Measurements from ENCODE around the gene CREBBP. TPM values are rescaled to one million over a fixed set of nuclear protein-coding genes. Genes with fewer than 3 reads are reported as not detected.

Gene CREBBP
- total RNA-seq, 1 donor from 2014 or later, result 131 TPM

GRCh38 chr16:3800477-3801270 lies 79.8 kb downstream of the CREBBP start:
- no peak overlapping the region for H3K4me3 Mint-ChIP-seq
- POLR2A ChIA-PET, result no interaction called here
- TF ChIP-seq CTCF (IDR thresholded peaks at IDR 0.05), result no peak
- DNase-seq (no peak), ATAC-seq (ENCODE audit: low read depth) (no peak)
- no peaks in the 10 kb centered on the region for H3K9me3 Mint-ChIP-seq
- no peaks in the 10 kb centered on the region for H3K27me3 Mint-ChIP-seq
- H3K27ac Mint-ChIP-seq, result peak overlapping the region; percentile 35
- CTCF ChIA-PET, result no interaction called here
- peaks cover 19% of the 10 kb centered on the region for H3K36me3 Mint-ChIP-seq (ENCODE audit: low read depth)
- H3K4me1 Mint-ChIP-seq, result peaks cover 79% of the 10 kb centered on the region
- intact Hi-C loops (cut with micrococcal nuclease), result no loop called here

GRCh38 chr16:3800019-3800418 lies 80.5 kb downstream of the CREBBP start:
- ChIA-PET POLR2A (no interaction called here), CTCF (no interaction called here)
- ATAC-seq (ENCODE audit: low read depth), result no peak
- Mint-ChIP-seq H3K4me1 (peaks cover 77% of the 10 kb centered on the region), H3K27me3 (no peaks in the 10 kb centered on the region), H3K36me3 (ENCODE audit: low read depth) (peaks cover 12% of the 10 kb centered on the region), H3K27ac (peak overlapping the region; percentile 35), H3K9me3 (no peaks in the 10 kb centered on the region), H3K4me3 (no peak overlapping the region)
- TF ChIP-seq CTCF (IDR thresholded peaks at IDR 0.05), result no peak
- intact Hi-C loops (cut with micrococcal nuclease), result no loop called here
- DNase-seq, result no peak

GRCh38 chr16:3799354-3799753 lies 81.2 kb downstream of the CREBBP start:
- no peak for TF ChIP-seq CTCF (IDR thresholded peaks at IDR 0.05)
- Mint-ChIP-seq H3K36me3 (ENCODE audit: low read depth) (peaks cover 12% of the 10 kb centered on the region), H3K9me3 (no peaks in the 10 kb centered on the region), H3K4me3 (peak overlapping the region; percentile 29), H3K4me1 (peaks cover 73% of the 10 kb centered on the region), H3K27ac (peak overlapping the region; percentile 77), H3K27me3 (no peaks in the 10 kb centered on the region)
- DNase-seq (no peak), ATAC-seq (ENCODE audit: low read depth) (no peak)
- POLR2A ChIA-PET, result no interaction called here
- CTCF ChIA-PET, result no interaction called here
- intact Hi-C loops (cut with micrococcal nuclease), result loop anchor here (2.0 to 5.0 kb wide), 2 partner anchors 33 to 81 kb away; partner anchors contain the start of gene CREBBP

GRCh38 chr16:3798838-3799237 lies 81.7 kb downstream of the CREBBP start:
- intact Hi-C loops (cut with micrococcal nuclease), result loop anchor here (1.0 to 5.0 kb wide), 3 partner anchors 11 to 82 kb away; partner anchors contain the start of gene CREBBP
- no peak for DNase-seq
- peak overlapping the region; percentile 29 for H3K4me3 Mint-ChIP-seq
- POLR2A ChIA-PET, result no interaction called here
- peaks cover 11% of the 10 kb centered on the region for H3K36me3 Mint-ChIP-seq (ENCODE audit: low read depth)
- H3K4me1 Mint-ChIP-seq, result peaks cover 67% of the 10 kb centered on the region
- H3K9me3 Mint-ChIP-seq, result no peaks in the 10 kb centered on the region
- CTCF ChIA-PET, result no interaction called here
- ATAC-seq (ENCODE audit: low read depth), result peak; percentile 64
- peak overlapping the region; percentile 77 for H3K27ac Mint-ChIP-seq
- H3K27me3 Mint-ChIP-seq, result no peaks in the 10 kb centered on the region
- TF ChIP-seq CTCF (IDR thresholded peaks at IDR 0.05), result no peak

- POLR2A ChIA-PET, result interaction anchor here (0.6 kb wide), 1 partner anchor 103 kb away, joined by 7 read pairs; no protein-coding TSS in a partner anchor
- ATAC-seq (ENCODE audit: low read depth), result no peak
These were observed 82.4 kb downstream of the CREBBP start for GRCh38 chr16:3797904-3798811.

More at GRCh38 chr16:3797904-3798811, 82.4 kb downstream of the CREBBP start:
- no peaks in the 10 kb centered on the region for H3K9me3 Mint-ChIP-seq
- CTCF ChIA-PET, result no interaction called here
- peaks cover 65% of the 10 kb centered on the region for H3K4me1 Mint-ChIP-seq
- DNase-seq, result no peak
- peaks cover 13% of the 10 kb centered on the region for H3K36me3 Mint-ChIP-seq (ENCODE audit: low read depth)
- TF ChIP-seq CTCF (IDR thresholded peaks at IDR 0.05), result no peak
- intact Hi-C loops (cut with micrococcal nuclease), result loop anchor here (1.0 to 5.0 kb wide), 3 partner anchors 10 to 83 kb away; partner anchors contain the start of gene CREBBP
- H3K27me3 Mint-ChIP-seq, result no peaks in the 10 kb centered on the region
- H3K27ac Mint-ChIP-seq, result peak overlapping the region; percentile 77
- H3K4me3 Mint-ChIP-seq, result peak overlapping the region; percentile 49

All from activated B cell treated with CpG ODN at 0.5 μM for 24 hours (primary cell).